ENCODE data around the gene ULBP3.
"Not testable (repeated sequence)": the region's sequence is repeated elsewhere in the genome, so short reads cannot be mapped to it uniquely, and the experiment has no call there.

Gene ULBP3

GRCh38 chr6:150075034-150075421 is 6.1 kb upstream of the ULBP3 start:
- no peak for DNase-seq

- DNase-seq: not testable (repeated sequence)
Observed at GRCh38 chr6:150074396-150075033, 5.6 kb upstream of the ULBP3 start.

GRCh38 chr6:150072201-150072600 is 3.3 kb upstream of the ULBP3 start:
- DNase-seq: no peak

GRCh38 chr6:150070236-150070818 is 1.4 kb upstream of the ULBP3 start:
- DNase-seq: no peak

DNA sequence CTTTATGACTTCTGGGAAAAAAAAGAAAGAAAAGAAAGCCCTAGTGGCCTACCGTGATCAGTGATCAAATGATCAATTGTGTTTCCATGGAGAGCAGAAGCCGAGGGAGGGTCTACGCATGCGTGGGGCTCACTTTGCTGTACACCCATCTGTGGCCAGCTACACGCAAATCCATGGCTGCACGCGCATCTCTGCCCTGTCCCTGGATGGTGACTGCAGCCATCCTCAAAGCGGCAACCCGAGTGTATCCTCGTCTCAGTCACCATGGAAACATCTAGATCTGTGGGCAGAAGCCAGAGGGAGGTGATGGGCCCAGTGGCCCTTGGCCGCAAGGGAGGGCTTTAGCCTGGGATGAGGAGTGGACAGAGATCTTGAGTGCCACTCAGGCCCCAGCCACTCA is 785 bp upstream of the ULBP3 start:
- no peak for DNase-seq

DNA sequence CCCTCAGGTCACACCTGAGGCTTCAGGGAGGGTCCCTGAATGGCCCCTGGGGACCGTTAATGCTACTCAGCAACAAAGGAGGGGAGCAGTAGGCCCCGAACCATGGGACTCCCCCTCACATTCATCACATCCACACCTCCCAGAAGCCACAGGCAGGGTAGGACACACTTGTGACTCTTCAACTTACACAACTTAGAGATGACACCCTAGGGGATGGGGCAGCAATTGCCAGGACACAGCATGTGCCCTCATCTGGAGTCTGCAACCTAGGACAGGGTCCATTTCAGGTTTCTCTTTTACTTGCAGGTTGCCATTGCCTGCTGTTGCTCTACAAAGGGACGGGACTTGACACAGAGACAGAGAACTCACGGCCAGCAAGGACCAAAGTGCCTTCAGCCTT is 770 bp downstream of the ULBP3 start:
- DNase-seq: no peak

GRCh38 chr6:150065083-150065482 is 3.8 kb downstream of the ULBP3 start:
- no peak for DNase-seq

GRCh38 chr6:150063640-150064039 is 5.3 kb downstream of the ULBP3 start:
- no peak for DNase-seq

- not testable (repeated sequence) for DNase-seq
Observed at GRCh38 chr6:150059973-150060372, 8.9 kb downstream of the ULBP3 start.

DNA sequence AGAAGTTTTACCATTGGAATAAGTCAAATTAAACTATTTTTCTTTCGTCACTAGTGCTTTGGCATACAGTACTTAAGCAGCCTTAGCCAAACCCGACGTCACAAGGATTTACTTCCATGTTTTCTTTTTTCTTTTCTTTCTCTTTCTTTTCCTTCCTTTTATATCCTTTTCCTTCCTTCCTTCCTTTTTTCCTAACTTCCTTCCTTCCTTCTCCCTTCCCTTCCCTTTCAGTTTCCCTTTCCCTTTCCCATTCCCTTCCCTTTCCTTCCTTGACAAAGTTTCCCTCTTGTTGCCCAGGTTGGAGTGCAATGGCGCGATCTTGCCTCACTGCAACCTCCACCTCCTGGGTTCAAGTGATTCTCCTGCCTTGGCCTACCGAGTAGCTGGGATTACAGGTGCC is 9.9 kb downstream of the ULBP3 start:
- no peak for DNase-seq

DNA sequence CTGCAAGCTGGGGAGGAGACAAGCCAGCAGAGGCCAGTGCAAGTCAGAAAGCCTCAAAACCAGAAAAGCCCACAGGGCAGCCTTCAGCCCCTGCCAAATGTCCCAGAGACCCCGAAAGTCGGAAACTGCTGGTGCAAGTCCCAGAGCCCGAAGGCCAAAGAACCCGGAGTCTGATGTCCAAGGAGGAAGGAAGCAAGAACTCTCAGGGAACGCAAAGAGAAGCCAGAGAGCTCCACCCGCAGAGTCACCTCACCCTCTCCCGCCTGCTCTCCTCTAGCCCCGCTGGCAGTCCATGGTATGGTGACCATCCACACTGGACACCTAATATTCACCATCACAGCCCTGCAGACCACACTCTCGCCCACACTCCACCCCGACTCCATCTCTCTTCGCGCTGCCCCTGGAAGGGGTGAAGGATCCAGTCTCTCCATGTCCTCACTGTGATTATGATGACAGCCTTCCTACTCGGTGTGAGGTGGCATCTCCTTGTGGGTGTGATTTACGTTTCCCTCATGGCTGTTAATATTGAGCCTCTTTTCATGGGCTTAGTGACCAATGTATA is 10.6 kb downstream of the ULBP3 start:
- no peak for DNase-seq

GRCh38 chr6:150057501-150057951 is 11.4 kb downstream of the ULBP3 start:
- no peak for DNase-seq

- no peak for DNase-seq
Observed at GRCh38 chr6:150056916-150057315, 12.0 kb downstream of the ULBP3 start.

DNA sequence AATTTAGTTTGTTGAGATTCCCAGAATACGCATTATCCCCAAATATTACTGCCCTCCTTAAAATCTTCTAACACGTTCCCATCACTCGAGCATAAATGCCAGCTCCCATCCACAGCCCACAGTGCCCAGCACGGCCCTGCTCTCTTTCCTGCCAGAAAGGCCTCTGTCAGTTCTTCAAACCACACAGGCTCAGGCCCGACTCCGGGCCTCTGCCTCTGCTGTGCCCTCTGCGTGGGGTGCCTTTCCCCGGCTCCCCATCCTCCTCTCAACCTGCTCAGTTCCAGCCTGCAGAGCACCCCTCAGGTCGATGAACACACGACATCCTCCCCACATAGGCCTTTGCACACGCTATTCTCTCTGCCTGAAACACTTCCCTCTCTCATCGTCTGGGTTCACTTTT is 12.8 kb downstream of the ULBP3 start:
- DNase-seq: no peak

- no peak for DNase-seq
Observed at GRCh38 chr6:150055131-150055530, 13.8 kb downstream of the ULBP3 start.

- DNase-seq: no peak
Observed at GRCh38 chr6:150053450-150053849, 15.5 kb downstream of the ULBP3 start.

- DNase-seq: no peak
Observed at GRCh38 chr6:150050846-150051245, 18.1 kb downstream of the ULBP3 start.

DNA sequence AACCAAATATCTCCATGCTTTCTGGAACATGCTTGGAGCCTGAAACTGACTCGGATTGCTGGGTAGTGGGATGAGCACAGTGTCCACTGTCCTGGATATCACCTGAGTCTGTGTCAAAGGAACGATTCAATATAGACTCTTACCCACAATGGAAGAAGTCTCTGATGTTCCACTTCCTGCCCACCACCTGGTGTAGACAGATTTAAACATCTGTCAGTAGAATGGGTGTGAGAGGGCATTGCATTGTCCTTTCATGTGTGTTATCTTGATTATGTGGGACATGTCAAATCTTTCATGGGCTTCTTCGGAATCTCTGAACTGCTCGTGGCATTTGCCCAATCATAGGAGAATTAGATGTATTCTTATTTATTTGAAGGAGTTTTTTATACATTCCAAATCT is 20.8 kb downstream of the ULBP3 start:
- no peak for DNase-seq

- DNase-seq: no peak
Observed at GRCh38 chr6:150046943-150047342, 22.0 kb downstream of the ULBP3 start.

- DNase-seq: no peak
Observed at GRCh38 chr6:150044621-150045145, 24.2 kb downstream of the ULBP3 start.

- no peak for DNase-seq
Observed at GRCh38 chr6:150043501-150044412, 25.2 kb downstream of the ULBP3 start.

GRCh38 chr6:150043096-150043495 is 25.8 kb downstream of the ULBP3 start:
- DNase-seq: no peak
